Left lung (tissue), 10 donors: Measurements from ENCODE around the gene CFB. TPM values are rescaled to one million over a fixed set of nuclear protein-coding genes. Genes with fewer than 3 reads are reported as not detected.

Experiments
- ATAC-seq: fragments of 200-7000 bp; cut with Tn5 transposase; one replicate; pipeline ENCODE4 v1.9.1; 2020; ENCODE audit warnings: moderate library complexity
- DNase-seq, 4 donors: peaks; one replicate each; pipeline ENCODE4 v3.0.0-alpha.2; 2013 to 2020
- H3K27ac ChIP-seq, 2 donors: fragments of 200-600 bp; sonication (generic) in 1 of 2; one replicate each; pipeline versions ENCODE4 v1.5.0 to v1.8.0; 2020 to 2021
- H3K27me3 ChIP-seq, 2 donors: fragments of 200-600 bp; sonication (generic) in 1 of 2; one replicate each; pipeline versions ENCODE4 v1.5.0 to v1.8.0; 2020 to 2021
- H3K36me3 ChIP-seq, 2 donors: fragments of 200-600 bp; sonication (generic) in 1 of 2; one replicate each; pipeline versions ENCODE4 v1.5.0 to v1.8.0; 2020 to 2021
- H3K4me1 ChIP-seq, 2 donors: fragments of 200-600 bp; one replicate each; pipeline ENCODE4 v1.8.0; 2021
- H3K4me3 ChIP-seq, 2 donors: fragments of 200-600 bp; sonication (generic) in 1 of 2; one replicate each; pipeline versions ENCODE4 v1.5.0 to v1.8.0; 2020 to 2021; ENCODE audit warnings: mild to moderate bottlenecking in 1 of 2
- H3K9me3 ChIP-seq, 2 donors: fragments of 200-600 bp; sonication (generic) in 1 of 2; one replicate each; pipeline versions ENCODE4 v1.5.0 to v1.8.0; 2020 to 2021
- intact Hi-C, 2 donors: fragments of 100-400 bp; cut with DNase I; formaldehyde crosslinking; loops; one replicate each; pipeline versions ENCODE4 v1.11.2 to v1.14.2; 2022
- polyA plus RNA-seq, 6 donors: library from polyadenylated mRNA; unstranded; fragments of 120-200 nt; gene quantifications; one replicate each; pipeline ENCODE4 v1.2.1, GENCODE V29; 2013; ENCODE audit not compliant: insufficient read length in 6 of 6
- total RNA-seq, 2 donors: library from RNA; stranded (reverse); fragmentation: NEBNext Ultra II Directional; extraction: Animal tissue kit (Norgen Biotek cat#: 25700); gene quantifications; one replicate each; pipeline ENCODE4 v1.2.1, GENCODE V29; 2021
- TF ChIP-seq, protein P1 (sequence below), 2 donors: fragments of 200-600 bp; sonication (generic) in 1 of 2; IDR thresholded peaks; one replicate each; pipeline versions ENCODE4 v1.5.0 to v1.8.0; 2021; ENCODE audit warnings: antibody characterized with exemption in 2 of 2
- donor health status: DM: no; HTN: yes; CAD: no.
- donor health status: DM: no; HTN: no; CAD: no.

CFB gene
- total and polyA plus RNA-seq, 8 donors = 1.7 to 131 (median 4.2) TPM

DNA sequence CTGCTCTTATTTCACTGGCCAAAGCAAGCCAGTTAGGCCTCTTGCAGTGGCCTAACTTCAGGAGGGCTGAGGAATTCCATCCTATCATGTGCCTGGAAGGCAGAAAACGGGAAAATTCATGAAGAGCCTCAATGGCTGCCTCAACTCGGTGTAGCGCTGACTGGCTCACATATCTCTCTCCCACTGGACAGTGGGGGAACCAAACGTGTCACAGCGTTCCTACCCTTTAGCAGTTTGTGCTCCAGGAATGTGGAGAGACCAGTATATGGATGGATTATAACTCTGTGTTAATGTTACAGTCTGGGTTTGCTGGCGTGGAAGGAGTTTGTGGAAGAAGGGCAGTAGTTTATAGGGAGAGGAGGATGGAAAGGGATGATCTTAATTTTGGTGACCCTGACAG, 30.1 kb upstream of the CFB start:
- Histone ChIP-seq H3K27ac (no peak overlapping the region), H3K36me3 (no peaks in the 10 kb centered on the region), H3K4me3 (no peak overlapping the region), H3K27me3 (no peaks in the 10 kb centered on the region), H3K9me3 (no peaks in the 10 kb centered on the region), H3K4me1 (peaks cover 0 to 17% of the 10 kb centered on the region in 2 donors)
- TF ChIP-seq, protein P1, sequence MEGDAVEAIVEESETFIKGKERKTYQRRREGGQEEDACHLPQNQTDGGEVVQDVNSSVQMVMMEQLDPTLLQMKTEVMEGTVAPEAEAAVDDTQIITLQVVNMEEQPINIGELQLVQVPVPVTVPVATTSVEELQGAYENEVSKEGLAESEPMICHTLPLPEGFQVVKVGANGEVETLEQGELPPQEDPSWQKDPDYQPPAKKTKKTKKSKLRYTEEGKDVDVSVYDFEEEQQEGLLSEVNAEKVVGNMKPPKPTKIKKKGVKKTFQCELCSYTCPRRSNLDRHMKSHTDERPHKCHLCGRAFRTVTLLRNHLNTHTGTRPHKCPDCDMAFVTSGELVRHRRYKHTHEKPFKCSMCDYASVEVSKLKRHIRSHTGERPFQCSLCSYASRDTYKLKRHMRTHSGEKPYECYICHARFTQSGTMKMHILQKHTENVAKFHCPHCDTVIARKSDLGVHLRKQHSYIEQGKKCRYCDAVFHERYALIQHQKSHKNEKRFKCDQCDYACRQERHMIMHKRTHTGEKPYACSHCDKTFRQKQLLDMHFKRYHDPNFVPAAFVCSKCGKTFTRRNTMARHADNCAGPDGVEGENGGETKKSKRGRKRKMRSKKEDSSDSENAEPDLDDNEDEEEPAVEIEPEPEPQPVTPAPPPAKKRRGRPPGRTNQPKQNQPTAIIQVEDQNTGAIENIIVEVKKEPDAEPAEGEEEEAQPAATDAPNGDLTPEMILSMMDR (IDR thresholded peaks at IDR 0.05) = no peak
- ATAC-seq (no peak), DNase-seq (no peak)
- intact Hi-C loops = no loop called here

DNA sequence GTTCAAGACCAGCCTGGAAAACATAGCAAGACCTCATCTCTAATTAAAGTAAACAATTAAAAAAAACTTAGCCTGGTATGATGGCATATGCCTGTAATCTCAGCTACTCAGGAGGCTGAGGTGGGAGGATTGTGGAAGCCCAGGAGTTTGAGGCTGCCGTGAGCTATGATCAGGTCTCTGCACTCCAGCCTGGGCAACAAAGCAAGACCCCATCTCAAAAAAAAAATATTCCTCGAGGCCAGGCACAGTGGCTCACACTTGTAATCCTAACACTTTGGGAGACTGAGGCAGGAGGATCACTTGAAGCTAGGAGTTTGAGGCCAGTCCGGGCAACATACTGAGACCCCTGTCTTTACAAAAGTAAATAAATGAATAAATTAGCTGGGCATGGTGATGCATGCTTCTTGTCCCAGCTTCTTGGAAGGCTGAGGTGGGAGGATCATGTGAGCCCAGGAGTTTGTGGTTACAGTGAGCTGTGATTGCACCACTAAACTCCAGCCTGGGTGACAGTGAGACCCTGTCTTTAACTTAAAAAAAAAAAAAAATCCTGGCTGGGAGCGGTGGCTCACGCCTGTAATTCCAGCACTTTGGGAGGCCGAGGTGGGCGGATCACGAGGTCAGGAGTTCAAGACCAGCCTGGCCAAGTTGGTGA, 27.7 kb upstream of the CFB start:
- H3K36me3 ChIP-seq = no peaks in the 10 kb centered on the region
- H3K4me3 ChIP-seq = no peak overlapping the region
- no peak overlapping the region for H3K27ac ChIP-seq
- H3K4me1 ChIP-seq = peaks cover 0 to 11% of the 10 kb centered on the region in 2 donors
- no peak for ATAC-seq
- intact Hi-C loops = no loop called here
- no peak for DNase-seq
- no peaks in the 10 kb centered on the region for H3K9me3 ChIP-seq
- H3K27me3 ChIP-seq = no peaks in the 10 kb centered on the region
- TF ChIP-seq, protein P1 (IDR thresholded peaks at IDR 0.05) = no peak

DNA sequence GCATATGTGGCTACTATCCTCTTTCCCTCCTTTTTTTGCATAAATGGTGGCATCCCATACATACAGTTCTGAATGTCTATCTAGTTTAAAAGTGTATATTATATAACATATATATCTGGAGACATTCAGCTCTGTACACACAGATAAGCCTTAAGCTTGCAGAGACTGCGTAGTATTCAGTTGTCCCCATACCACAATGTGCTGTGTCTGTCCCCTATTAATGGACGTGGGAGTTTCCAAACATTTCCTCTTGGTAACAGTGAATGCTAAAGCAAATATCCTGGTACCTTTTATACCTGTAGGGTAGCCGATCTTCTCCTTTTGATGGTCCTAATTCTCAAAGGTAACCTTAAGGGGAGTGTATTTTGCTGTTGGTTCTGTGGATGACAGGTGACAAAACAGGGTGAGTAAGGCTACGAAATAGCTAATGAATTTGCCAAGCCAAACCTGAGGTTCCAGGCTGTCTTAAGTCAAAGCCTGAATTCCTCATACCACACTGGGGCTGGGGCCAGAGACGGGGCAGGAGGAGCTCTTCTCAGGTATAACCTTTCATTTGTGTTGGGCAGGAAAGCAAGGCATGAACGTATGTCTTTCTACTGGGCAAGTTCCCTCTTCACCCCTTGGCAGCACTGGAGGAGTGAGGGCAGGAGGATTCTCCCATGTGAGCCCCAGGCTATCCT, 26.1 kb upstream of the CFB start:
- Histone ChIP-seq H3K9me3 (no peaks in the 10 kb centered on the region), H3K36me3 (no peaks in the 10 kb centered on the region), H3K4me1 (peaks cover 0 to 11% of the 10 kb centered on the region in 2 donors), H3K27me3 (no peaks in the 10 kb centered on the region), H3K27ac (peak overlapping the region in 1 of 2 donors; percentile 35), H3K4me3 (no peak overlapping the region)
- ATAC-seq (peak; percentile 8), DNase-seq (no peak)
- TF ChIP-seq, protein P1 (IDR thresholded peaks at IDR 0.05) = no peak
- intact Hi-C loops = no loop called here

DNA sequence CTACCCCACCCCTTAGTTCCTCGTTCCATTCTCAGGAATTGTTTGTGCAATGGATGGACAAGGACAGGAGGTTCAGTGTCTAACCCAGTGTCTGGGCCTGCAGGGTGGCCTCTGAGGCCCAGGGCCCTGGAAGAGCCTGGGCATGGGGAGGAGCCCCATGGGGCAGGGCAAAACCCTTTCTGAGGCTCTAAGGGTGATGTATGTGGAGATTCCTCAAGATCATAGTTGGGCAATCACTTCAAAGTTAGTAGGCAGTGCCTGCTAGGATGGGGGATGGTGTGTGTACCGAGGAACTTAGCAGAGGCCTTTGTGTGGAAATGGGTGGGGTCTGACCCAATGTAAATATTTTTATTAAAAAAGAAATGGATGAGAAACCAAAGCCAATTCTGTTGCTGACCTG, 25.1 kb upstream of the CFB start:
- Histone ChIP-seq H3K36me3 (no peaks in the 10 kb centered on the region), H3K27ac (peak overlapping the region in 1 of 2 donors; percentile 35), H3K4me1 (peaks cover 0 to 11% of the 10 kb centered on the region in 2 donors), H3K27me3 (no peaks in the 10 kb centered on the region), H3K4me3 (no peak overlapping the region), H3K9me3 (no peaks in the 10 kb centered on the region)
- ATAC-seq (peak; percentile 91), DNase-seq (no peak)
- intact Hi-C loops = no loop called here
- TF ChIP-seq, protein P1 (IDR thresholded peaks at IDR 0.05) = no peak

DNA sequence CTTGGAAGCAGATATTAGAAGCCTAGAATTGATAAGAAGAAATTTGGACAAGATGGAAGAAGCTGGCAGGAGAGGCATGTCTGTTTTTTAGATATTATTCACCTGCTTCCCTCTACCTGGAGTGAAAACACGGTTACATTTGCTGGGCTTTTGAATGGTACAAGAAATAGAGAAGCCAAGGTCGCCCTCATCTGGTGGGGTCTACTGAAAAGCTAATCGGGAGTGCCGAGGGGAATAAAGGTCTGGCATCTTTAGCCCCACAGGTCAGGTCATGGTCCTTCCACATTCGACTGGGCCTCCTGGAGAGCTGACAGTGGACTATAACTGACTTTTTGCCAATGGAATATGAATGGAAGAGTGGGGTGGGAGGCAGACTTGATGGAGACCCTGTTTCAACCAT, 23.0 kb upstream of the CFB start:
- no peaks in the 10 kb centered on the region for H3K27me3 ChIP-seq
- ATAC-seq = peak; percentile 12

More for the DNA sequence above, 23.0 kb upstream of the CFB start:
- intact Hi-C loops = no loop called here
- H3K27ac ChIP-seq = no peak overlapping the region
- H3K4me1 ChIP-seq = peaks cover 0 to 16% of the 10 kb centered on the region in 2 donors
- DNase-seq = no peak
- TF ChIP-seq, protein P1 (IDR thresholded peaks at IDR 0.05) = peak in 1 of 2 donors; percentile 14
- H3K9me3 ChIP-seq = no peaks in the 10 kb centered on the region
- no peaks in the 10 kb centered on the region for H3K36me3 ChIP-seq
- no peak overlapping the region for H3K4me3 ChIP-seq
